Kidney (tissue), 14 donors: Measurements from ENCODE around the gene OSM. TPM values are rescaled to one million over a fixed set of nuclear protein-coding genes. Genes with fewer than 3 reads are reported as not detected.
"Not testable (repeated sequence)": the region's sequence is repeated elsewhere in the genome, so short reads cannot be mapped to it uniquely, and the experiment has no call there.

Source experiments
- DNase-seq, 5 donors: peaks; one replicate each; pipeline ENCODE4 v3.0.0-alpha.2; 2013 to 2020
- FAIRE-seq: peaks from 2 replicates; lab custom pipeline; 2012; peaks lifted over from hg19 to GRCh38; lab: Jason Lieb, UNC
- H3K27ac ChIP-seq, 2 donors: one replicate each; pipeline ENCODE4 v1.7.0; 2013; ENCODE audit warnings: low read depth in 2 of 2, low read length in 2 of 2, inconsistent platforms in 1 of 2
- H3K27me3 ChIP-seq: one replicate; pipeline ENCODE4 v1.7.1; 2013; ENCODE audit warnings: low read length, inconsistent platforms; ENCODE audit not compliant: control insufficient read depth, insufficient read depth
- H3K36me3 ChIP-seq, 3 donors: one replicate each; pipeline versions ENCODE4 v1.7.0 to v1.7.1; 2013; ENCODE audit warnings: low read length in 3 of 3, control low read depth in 1 of 3, inconsistent platforms in 1 of 3; ENCODE audit not compliant: insufficient read depth in 3 of 3, control insufficient read depth in 2 of 3
- H3K4me1 ChIP-seq, 3 donors: one replicate each; pipeline versions ENCODE4 v1.7.0 to v1.7.1; 2013; ENCODE audit warnings: low read length in 3 of 3, inconsistent platforms in 1 of 3, low read depth in 1 of 3; ENCODE audit not compliant: control insufficient read depth in 2 of 3, insufficient read depth in 2 of 3
- H3K4me3 ChIP-seq, 3 donors: one replicate each; pipeline versions ENCODE4 v1.7.0 to v1.8.1; 2013; ENCODE audit warnings: low read length in 3 of 3, control low read depth in 1 of 3, inconsistent platforms in 1 of 3
- H3K9ac ChIP-seq, 3 donors: one replicate each; pipeline versions ENCODE4 v1.7.0 to v1.7.1; 2013; ENCODE audit warnings: low read length in 3 of 3, control low read depth in 1 of 3, inconsistent platforms in 1 of 3
- H3K9me3 ChIP-seq, 3 donors: one replicate each; pipeline versions ENCODE4 v1.7.0 to v1.7.1; 2013; ENCODE audit warnings: low read length in 3 of 3, control low read depth in 1 of 3, inconsistent platforms in 1 of 3; ENCODE audit not compliant: control insufficient read depth in 2 of 3, insufficient read depth in 1 of 3
- CTCF ChIP-seq: IDR thresholded peaks from 3 replicates; pipeline ENCODE4 v1.5.1; 2012; ENCODE audit warnings: mild to moderate bottlenecking, moderate library complexity, borderline replicate concordance; ENCODE audit not compliant: insufficient read depth; ENCODE audit errors: extremely low read depth
- intact Hi-C: fragments of 100-400 bp; cut with DNase I; formaldehyde crosslinking; loops from one replicate; pipeline ENCODE4 v1.11.1; 2022
- polyA plus RNA-seq: library from polyadenylated mRNA; stranded (reverse); fragments of 350-450 nt; fragmentation: Illumina TruSeq; extraction: RNeasy Lipid Tissue Mini Kit (QIAGEN cat#74804); gene quantifications from one replicate; pipeline ENCODE4 v1.2.3, GENCODE V29; 2014; ENCODE audit warnings: low read depth, low replicate concordance; ENCODE audit not compliant: insufficient read depth
- total RNA-seq: library from RNA; stranded (reverse); fragmentation: NEBNext Ultra II Directional; extraction: Animal tissue kit (Norgen Biotek cat#: 25700); gene quantifications from one replicate; pipeline ENCODE4 v1.2.1, GENCODE V29; 2021
- donor health status: control.
- donor health status: control.
- donor health status: control.
- donor health status: control.
- donor health status: control.
- donor health status: DM: yes; HTN: yes; CAD: no.
- donor health status: Normal renal cell carcinoma (clear cell type).

OSM gene
- total and polyA plus RNA-seq, 2 donors from 2014 or later: 0.56 to 1.2 TPM

GRCh38 chr22:30236875-30237274 lies 29.8 kb downstream of the OSM start:
- TF ChIP-seq CTCF: no peak
- no peaks in the 10 kb centered on the region for H3K9me3 ChIP-seq
- no peak overlapping the region for H3K27ac ChIP-seq
- no peak overlapping the region for H3K9ac ChIP-seq
- intact Hi-C loops: no loop called here
- FAIRE-seq (no peak), DNase-seq (no peak)
- H3K4me1 ChIP-seq: peaks cover 8 to 15% (median 13%) of the 10 kb centered on the region in 3 donors
- no peak overlapping the region for H3K4me3 ChIP-seq
- H3K27me3 ChIP-seq: no peaks in the 10 kb centered on the region
- no peaks in the 10 kb centered on the region for H3K36me3 ChIP-seq

- H3K27me3 ChIP-seq: no peaks in the 10 kb centered on the region
- no peak for TF ChIP-seq CTCF
- peak; percentile 67 to 84 (median 76) for DNase-seq
- H3K36me3 ChIP-seq: no peaks in the 10 kb centered on the region
- no peak overlapping the region for H3K4me3 ChIP-seq
- intact Hi-C loops: no loop called here
- no peak for FAIRE-seq
- peak overlapping the region; percentile 47 to 76 for H3K27ac ChIP-seq
- H3K9me3 ChIP-seq: no peaks in the 10 kb centered on the region
- peak overlapping the region in 1 of 3 donors; percentile 12 for H3K9ac ChIP-seq
- peaks cover 8 to 15% (median 13%) of the 10 kb centered on the region in 3 donors for H3K4me1 ChIP-seq
These were observed 30.9 kb downstream of the OSM start for GRCh38 chr22:30235687-30236170.

- FAIRE-seq (no peak), DNase-seq (peak in 3 of 5 donors; percentile 45 to 81 (median 58))
- Histone ChIP-seq H3K27ac (peak overlapping the region; percentile 47 to 76), H3K36me3 (no peaks in the 10 kb centered on the region), H3K27me3 (no peaks in the 10 kb centered on the region), H3K4me3 (peak overlapping the region in 1 of 3 donors; percentile 3), H3K9me3 (no peaks in the 10 kb centered on the region), H3K9ac (peak overlapping the region in 1 of 3 donors; percentile 6), H3K4me1 (peaks cover 8 to 15% (median 13%) of the 10 kb centered on the region in 3 donors)
- intact Hi-C loops: no loop called here
- TF ChIP-seq CTCF: no peak
These were observed 31.7 kb downstream of the OSM start for GRCh38 chr22:30234786-30235470.

GRCh38 chr22:30234325-30234724 lies 32.3 kb downstream of the OSM start:
- H3K27me3 ChIP-seq, DNase-seq, H3K9ac ChIP-seq, H3K27ac ChIP-seq, FAIRE-seq, intact Hi-C loops, H3K36me3 ChIP-seq, H3K9me3 ChIP-seq, H3K4me3 ChIP-seq: not testable (repeated sequence)
- peaks cover 8 to 15% (median 13%) of the 10 kb centered on the region in 3 donors for H3K4me1 ChIP-seq
